Measurements from ENCODE around the gene TTC9B.

GRCh38 chr19:40251244-40251643, 33.1 kb upstream of the TTC9B start:
- TF ChIP-seq EZH2phosphoT487 (IDR thresholded peaks at IDR 0.05; ENCODE audit: insufficient read depth, low read depth) (no peak), EZH2 (IDR thresholded peaks at IDR 0.05; ENCODE audit: insufficient read depth, poor library complexity, severe bottlenecking) (no peak)
